ENCODE measurements around the gene HOXD3. TPM values are rescaled to one million over a fixed set of nuclear protein-coding genes. Genes with fewer than 3 reads are reported as not detected.
A peak's percentile ranks its signal among the peaks of the same experiment; 100 is the strongest.

HOXD3 gene
- total and polyA plus RNA-seq, 10 donors: 1.2 to 15.3 (median 7.7) TPM

GRCh38 chr2:176154576-176155252 lies 2.4 kb upstream of the HOXD3 start:
- peaks cover 3 to 100% (median 96%) of the 10 kb centered on the region in 7 donors for H3K27me3 ChIP-seq (replicated peaks in 1 of 7)
- intact Hi-C loops (cut with DNase I; ENCODE audit: low total_unique reads): no loop called here
- WGBS, 5 donors: 49 to 51% (median 50%) methylated on average over 11 of the region's 11 CpGs

GRCh38 chr2:176155356-176156044 lies 1.6 kb upstream of the HOXD3 start:
- peaks cover 8 to 100% (median 96%) of the 10 kb centered on the region in 7 donors for H3K27me3 ChIP-seq (replicated peaks in 1 of 7)
- no peak overlapping the region for H3K4me3 ChIP-seq
- no peak overlapping the region for H3K27ac ChIP-seq
- H3K9me3 ChIP-seq: no peaks in the 10 kb centered on the region
- H3K4me1 ChIP-seq: peaks cover 0 to 63% (median 18%) of the 10 kb centered on the region in 6 donors
- no peak for DNase-seq
- H3K36me3 ChIP-seq: no peaks in the 10 kb centered on the region
- TF ChIP-seq, protein P1, sequence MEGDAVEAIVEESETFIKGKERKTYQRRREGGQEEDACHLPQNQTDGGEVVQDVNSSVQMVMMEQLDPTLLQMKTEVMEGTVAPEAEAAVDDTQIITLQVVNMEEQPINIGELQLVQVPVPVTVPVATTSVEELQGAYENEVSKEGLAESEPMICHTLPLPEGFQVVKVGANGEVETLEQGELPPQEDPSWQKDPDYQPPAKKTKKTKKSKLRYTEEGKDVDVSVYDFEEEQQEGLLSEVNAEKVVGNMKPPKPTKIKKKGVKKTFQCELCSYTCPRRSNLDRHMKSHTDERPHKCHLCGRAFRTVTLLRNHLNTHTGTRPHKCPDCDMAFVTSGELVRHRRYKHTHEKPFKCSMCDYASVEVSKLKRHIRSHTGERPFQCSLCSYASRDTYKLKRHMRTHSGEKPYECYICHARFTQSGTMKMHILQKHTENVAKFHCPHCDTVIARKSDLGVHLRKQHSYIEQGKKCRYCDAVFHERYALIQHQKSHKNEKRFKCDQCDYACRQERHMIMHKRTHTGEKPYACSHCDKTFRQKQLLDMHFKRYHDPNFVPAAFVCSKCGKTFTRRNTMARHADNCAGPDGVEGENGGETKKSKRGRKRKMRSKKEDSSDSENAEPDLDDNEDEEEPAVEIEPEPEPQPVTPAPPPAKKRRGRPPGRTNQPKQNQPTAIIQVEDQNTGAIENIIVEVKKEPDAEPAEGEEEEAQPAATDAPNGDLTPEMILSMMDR (IDR thresholded peaks at IDR 0.05 in 8 of 11, conservative IDR thresholded peaks at IDR 0.05 in 3 of 11): no peak
- TF ChIP-seq POLR2A (IDR thresholded peaks at IDR 0.05) (no peak), POLR2AphosphoS5 (IDR thresholded peaks at IDR 0.05) (no peak)
- 23 to 29% (median 26%) methylated on average over 6 of the region's 6 CpGs for WGBS, 5 donors
- intact Hi-C loops (cut with DNase I; ENCODE audit: low total_unique reads): no loop called here

More at GRCh38 chr2:176154576-176155252, 2.4 kb upstream of the HOXD3 start:
- Histone ChIP-seq H3K4me1 (peaks cover 0 to 55% (median 18%) of the 10 kb centered on the region in 6 donors), H3K36me3 (no peaks in the 10 kb centered on the region), H3K27ac (no peak overlapping the region), H3K9me3 (no peaks in the 10 kb centered on the region), H3K4me3 (no peak overlapping the region)
- TF ChIP-seq POLR2A (IDR thresholded peaks at IDR 0.05): no peak
- TF ChIP-seq POLR2AphosphoS5 (IDR thresholded peaks at IDR 0.05): no peak
- TF ChIP-seq, protein P1 (IDR thresholded peaks at IDR 0.05 in 8 of 11, conservative IDR thresholded peaks at IDR 0.05 in 3 of 11): no peak
- no peak for DNase-seq

DNA sequence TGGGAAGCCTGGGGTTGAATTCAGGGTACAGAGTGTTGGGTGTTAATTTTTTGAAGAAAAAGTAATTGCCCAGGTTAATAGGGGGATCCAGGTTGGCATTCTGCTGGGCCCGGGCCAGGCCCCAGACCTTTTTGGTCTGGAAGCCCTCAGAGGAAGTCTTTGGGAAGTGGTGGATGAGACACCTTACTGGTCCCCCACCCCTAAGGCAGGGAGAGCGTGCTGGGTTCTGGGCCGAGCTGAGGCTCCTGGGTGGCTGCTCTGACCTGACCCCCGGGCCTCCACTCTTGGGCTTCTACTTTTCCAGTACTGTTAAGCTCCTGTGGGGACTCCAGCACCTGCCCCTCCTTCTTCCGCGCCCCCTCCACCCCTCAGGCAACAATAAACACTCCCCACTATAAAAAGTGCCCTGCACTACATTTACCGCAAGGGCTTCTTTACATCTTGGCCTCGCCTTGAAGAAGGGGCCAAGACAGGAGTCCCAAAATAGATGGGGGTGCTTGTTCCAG lies 753 bp upstream of the HOXD3 start:
- 38 to 53% (median 44%) methylated on average over 8 of the region's 8 CpGs for WGBS, 5 donors
- intact Hi-C loops (cut with DNase I; ENCODE audit: low total_unique reads): no loop called here
- Histone ChIP-seq H3K4me1 (peaks cover 0 to 67% (median 18%) of the 10 kb centered on the region in 6 donors), H3K4me3 (peak overlapping the region in 1 of 8 donors; percentile 60), H3K9me3 (no peaks in the 10 kb centered on the region), H3K27me3 (replicated peaks in 1 of 7) (peaks cover 12 to 100% (median 96%) of the 10 kb centered on the region in 7 donors), H3K36me3 (no peaks in the 10 kb centered on the region), H3K27ac (no peak overlapping the region)
- TF ChIP-seq POLR2AphosphoS5 (IDR thresholded peaks at IDR 0.05) (no peak), POLR2A (IDR thresholded peaks at IDR 0.05) (no peak)
- TF ChIP-seq, protein P1 (IDR thresholded peaks at IDR 0.05 in 8 of 11, conservative IDR thresholded peaks at IDR 0.05 in 3 of 11): no peak
- no peak for DNase-seq

Data from spleen (tissue), 11 donors.